IMR-90 (cell line): ENCODE measurements around the gene CENPM. TPM values are rescaled to one million over a fixed set of nuclear protein-coding genes. Genes with fewer than 3 reads are reported as not detected.

Experiments used
- ATAC-seq: fragments of 200-7000 bp; cut with Tn5 transposase; 2 replicates; pipeline ENCODE4 v1.9.1; 2020; ENCODE audit warnings: low read depth, mild to moderate bottlenecking, moderate library complexity
- BruUV-seq: library from RNA; stranded (reverse); fragments of 400-500 nt; replicated peaks from 2 replicates; lab custom pipeline; 2021; lab: Mats Ljungman, UMichigan
- CTCF ChIA-PET: fragments of 300-600 bp; formaldehyde crosslinking; extraction: SDS; loops from one replicate; lab custom pipeline; 2021; ENCODE audit warnings: antibody characterized with exemption; lab: Yijun Ruan, JAX
- POLR2A ChIA-PET: fragments of 300-600 bp; sonication (Branson Sonifier 250); formaldehyde crosslinking; loops from one replicate; lab custom pipeline; 2022; ENCODE audit warnings: antibody characterized with exemption; ENCODE audit not compliant: unreplicated experiment; lab: Charles Lee
- DNase-seq: peaks from one replicate; pipeline ENCODE4 v3.0.0; 2013
- H2AFZ ChIP-seq: replicated peaks from 2 replicates; pipeline ENCODE3; 2013; ENCODE audit warnings: low read length, mild to moderate bottlenecking; ENCODE audit not compliant: poor library complexity
- H2AK5ac ChIP-seq: 2 replicates; pipeline ENCODE4 v1.6.1; 2013; ENCODE audit warnings: low read depth, low read length, inconsistent platforms
- H2AK9ac ChIP-seq: replicated peaks from 2 replicates; pipeline ENCODE3; 2013; ENCODE audit warnings: mild to moderate bottlenecking, low read depth, low read length, moderate library complexity; ENCODE audit not compliant: poor library complexity
- H2BK120ac ChIP-seq: 2 replicates; pipeline ENCODE4 v1.6.1; 2013; ENCODE audit warnings: low read depth, low read length, inconsistent platforms
- H2BK15ac ChIP-seq: 3 replicates; pipeline ENCODE4 v1.6.1; 2013; ENCODE audit warnings: low read depth, low read length, inconsistent platforms
- H2BK20ac ChIP-seq: 2 replicates; pipeline ENCODE4 v1.6.1; 2013; ENCODE audit warnings: low read depth, mild to moderate bottlenecking, inconsistent platforms, low read length, moderate library complexity
- H2BK5ac ChIP-seq: 2 replicates; pipeline ENCODE4 v1.6.1; 2013; ENCODE audit warnings: mild to moderate bottlenecking, low read depth, low read length, inconsistent platforms; ENCODE audit not compliant: poor library complexity, severe bottlenecking
- H3K14ac ChIP-seq: replicated peaks from 2 replicates; pipeline ENCODE4 v1.6.1; 2013; ENCODE audit warnings: low read depth, low read length, inconsistent platforms
- H3K18ac ChIP-seq: 2 replicates; pipeline ENCODE4 v1.6.1; 2013; ENCODE audit warnings: low read depth, low read length, control low read depth
- H3K23ac ChIP-seq: 2 replicates; pipeline ENCODE4 v1.6.1; 2013; ENCODE audit warnings: low read depth, low read length, inconsistent platforms
- H3K27ac ChIP-seq: 2 replicates; pipeline ENCODE4 v1.5.1; 2013; ENCODE audit warnings: mild to moderate bottlenecking, control low read depth, low read length; ENCODE audit not compliant: insufficient read depth
- H3K27me3 ChIP-seq: 2 replicates; pipeline ENCODE4 v1.6.1; 2013; ENCODE audit warnings: low read length; ENCODE audit not compliant: control insufficient read depth, insufficient read depth
- H3K36me3 ChIP-seq: 2 replicates; pipeline ENCODE4 v1.6.1; 2013; ENCODE audit warnings: low read length, mixed read lengths; ENCODE audit not compliant: control insufficient read depth, insufficient read depth
- H3K4ac ChIP-seq: 2 replicates; pipeline ENCODE4 v1.6.1; 2013; ENCODE audit warnings: low read depth, low read length, inconsistent platforms
- H3K4me1 ChIP-seq: 2 replicates; pipeline ENCODE4 v1.6.1; 2013; ENCODE audit warnings: low read length, mixed read lengths; ENCODE audit not compliant: control insufficient read depth, insufficient read depth
- H3K4me2 ChIP-seq: 2 replicates; pipeline ENCODE4 v1.6.1; 2013; ENCODE audit warnings: low read depth, mild to moderate bottlenecking, control low read depth, low read length, moderate library complexity
- H3K4me3 ChIP-seq: 2 replicates; pipeline ENCODE4 v1.5.1; 2013; ENCODE audit warnings: low read depth, mild to moderate bottlenecking, control low read depth, low read length, moderate library complexity; ENCODE audit not compliant: insufficient read depth
- H3K56ac ChIP-seq: 2 replicates; pipeline ENCODE4 v1.6.1; 2013; ENCODE audit warnings: low read length, inconsistent platforms; ENCODE audit not compliant: insufficient read depth; ENCODE audit errors: extremely low read depth
- H3K79me1 ChIP-seq, 2 experiments: 2 replicates each; pipeline ENCODE4 v1.6.1; 2013; ENCODE audit warnings: low read length in 2 of 2, inconsistent platforms in 1 of 2, low read depth in 1 of 2
- H3K9ac ChIP-seq: 2 replicates; pipeline ENCODE4 v1.6.1; 2013; ENCODE audit warnings: low read depth, low read length, control low read depth
- H3K9me1 ChIP-seq: 2 replicates; pipeline ENCODE4 v1.6.1; 2013; ENCODE audit warnings: low read length, inconsistent platforms; ENCODE audit not compliant: insufficient read depth
- H3K9me3 ChIP-seq: 2 replicates; pipeline ENCODE4 v1.6.1; 2013; ENCODE audit warnings: low read length; ENCODE audit not compliant: control insufficient read depth, insufficient read depth
- H4K20me1 ChIP-seq: 2 replicates; pipeline ENCODE4 v1.6.1; 2013; ENCODE audit warnings: low read length, inconsistent platforms; ENCODE audit not compliant: insufficient read depth
- H4K5ac ChIP-seq: 2 replicates; pipeline ENCODE4 v1.6.1; 2013; ENCODE audit warnings: mild to moderate bottlenecking, low read depth, low read length, control low read depth
- H4K8ac ChIP-seq, 2 experiments: 2 replicates each; pipeline ENCODE4 v1.6.1; 2013; ENCODE audit warnings: low read depth in 2 of 2, low read length in 2 of 2, control low read depth in 1 of 2, inconsistent platforms in 1 of 2
- H4K91ac ChIP-seq: 2 replicates; pipeline ENCODE4 v1.6.1; 2013; ENCODE audit warnings: low read depth, low read length, inconsistent platforms; ENCODE audit not compliant: insufficient read depth
- BHLHE40 ChIP-seq: fragments of 150-350 bp; IDR thresholded peaks from 2 replicates; pipeline ENCODE4 v1.6.1; 2016; ENCODE audit warnings: mild to moderate bottlenecking, low read depth, low read length
- RCOR1 ChIP-seq: IDR thresholded peaks from 2 replicates; pipeline ENCODE4 v1.6.1; 2012; ENCODE audit warnings: mild to moderate bottlenecking, low read length, improper control_type of control experiment; ENCODE audit not compliant: insufficient replicate concordance
- RFX5 ChIP-seq: IDR thresholded peaks from 2 replicates; pipeline ENCODE4 v1.8.0; 2012; ENCODE audit warnings: low read depth, mild to moderate bottlenecking, low read length, moderate library complexity
- WGBS, 2 experiments: methylation state at CpG; one replicate each; pipeline versions ENCODE4 v1.1.5 to v1.1.7; 2013; ENCODE audit warnings: missing lambda C conversion rate in 2 of 2; ENCODE audit not compliant: insufficient read length in 1 of 2; ENCODE audit errors: extremely low coverage in 2 of 2; 5-methylcytosine and 5-hydroxymethylcytosine counted together
- dilution Hi-C: fragments of 300-500 bp; cut with HindIII; formaldehyde crosslinking; loops from one replicate; pipeline ENCODE4 v1.14.3; 2018; ENCODE audit warnings: low sequenced_read_pairs; ENCODE audit not compliant: unreplicated experiment
- in situ Hi-C: fragments of 300-500 bp; cut with MboI; formaldehyde crosslinking; loops from 3 replicates; pipeline ENCODE4 v1.14.3; 2019; ENCODE audit warnings: low sequenced_read_pairs, inconsistent platforms, mixed read lengths
- intact Hi-C: fragments of 100-400 bp; cut with micrococcal nuclease; formaldehyde crosslinking; loops from 2 replicates; pipeline ENCODE4 v1.10.0; 2022
- polyA plus RNA-seq, 3 experiments: library from polyadenylated mRNA; depleted of rRNA; stranded (reverse); fragments of >200 nt; gene quantifications; 2 replicates each; pipeline ENCODE4 v1.2.3, GENCODE V29; 2012; ENCODE audit warnings: low replicate concordance in 1 of 3
- total RNA-seq: library from RNA; depleted of rRNA; stranded (reverse); fragments of >200 nt; gene quantifications from 2 replicates; pipeline ENCODE4 v1.2.3, GENCODE V29; 2012

The CENPM gene
- total and polyA plus RNA-seq, 2 of the 4 experiments (the other 2 are of a cell fraction): 18.1 to 20.1 TPM

DNA sequence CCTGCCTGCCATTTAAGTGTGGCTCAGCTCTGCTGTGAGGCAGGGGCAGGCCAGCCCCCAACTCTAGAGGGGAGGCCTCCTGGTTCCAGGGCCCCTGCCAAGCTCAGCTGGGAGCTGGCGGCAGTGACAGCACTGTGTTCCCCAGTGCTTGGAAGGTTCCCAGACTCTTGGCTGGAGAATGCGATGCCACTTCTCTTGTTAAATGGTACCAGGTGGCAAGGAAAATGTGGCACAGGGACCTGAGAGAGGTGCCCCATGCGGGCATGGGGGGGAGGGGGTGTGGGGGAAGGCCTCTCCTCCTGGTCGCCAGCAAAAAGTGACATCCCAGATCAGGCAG, 12.0 kb downstream of the CENPM start:
- no peak overlapping the region for H3K23ac ChIP-seq
- BruUV-seq: no TSS peak
- ChIA-PET POLR2A (no interaction called here), CTCF (interaction anchor here (0.9 kb wide), 1 partner anchor 238 kb away, joined by 3 read pairs; no protein-coding TSS in a partner anchor)
- H3K4me1 ChIP-seq: peaks cover 2% of the 10 kb centered on the region; the same call in 1 of the 2 replicates
- no peak overlapping the region for H3K14ac ChIP-seq
- no peak overlapping the region for H3K4ac ChIP-seq
- no peak overlapping the region for H3K27ac ChIP-seq
- H3K4me2 ChIP-seq: no peak overlapping the region
- no peak overlapping the region for H2BK15ac ChIP-seq
- H3K27me3 ChIP-seq: no peaks in the 10 kb centered on the region
- DNase-seq (no peak), ATAC-seq (no peak)
- H2AK9ac ChIP-seq: no peak overlapping the region
- no peak overlapping the region for H3K18ac ChIP-seq
- 100% methylated on average over 1 of the region's 4 CpGs; no CpG with 5 or more reads in 1 of the 2 experiments for WGBS, 2 experiments
- no peak overlapping the region for H2AK5ac ChIP-seq
- TF ChIP-seq RCOR1 (no peak), BHLHE40 (no peak), RFX5 (no peak)
- no peaks in the 10 kb centered on the region for H3K9me3 ChIP-seq
- no peak overlapping the region for H2BK20ac ChIP-seq
- in situ Hi-C loops (no loop called here), intact Hi-C loops (no loop called here), dilution Hi-C loops (no loop called here)
- H3K79me1 ChIP-seq: peaks cover 0 to 3% of the 10 kb centered on the region in 2 experiments; a peak in 1 of 4 replicates
- no peak overlapping the region for H4K91ac ChIP-seq
- no peak overlapping the region for H3K56ac ChIP-seq
- no peak overlapping the region for H4K5ac ChIP-seq
- H2BK5ac ChIP-seq: no peak overlapping the region
- H3K4me3 ChIP-seq: no peak overlapping the region
- H3K36me3 ChIP-seq: no peaks in the 10 kb centered on the region
- H2BK120ac ChIP-seq: no peak overlapping the region
- H4K8ac ChIP-seq: no peak overlapping the region
- H3K9ac ChIP-seq: no peak overlapping the region
- no peaks in the 10 kb centered on the region; the same call in 1 of the 2 replicates for H4K20me1 ChIP-seq
- no peak overlapping the region for H2AFZ ChIP-seq
- H3K9me1 ChIP-seq: no peaks in the 10 kb centered on the region; the same call in 1 of the 2 replicates
